Stimulated activated CD8-positive, alpha-beta memory T cell treated with anti-CD3 and anti-CD28 coated beads, Interleukin-15, amount 100 ng/mL, for 1 hour (primary cell): ENCODE measurements around the gene PRAME.
"Not testable (repeated sequence)": the region's sequence is repeated elsewhere in the genome, so short reads cannot be mapped to it uniquely, and the experiment has no call there.

Experiments used
- DNase-seq: peaks from one replicate; pipeline ENCODE4 v3.0.0-alpha.2; 2020; ENCODE audit warnings: low read depth

PRAME gene

DNA sequence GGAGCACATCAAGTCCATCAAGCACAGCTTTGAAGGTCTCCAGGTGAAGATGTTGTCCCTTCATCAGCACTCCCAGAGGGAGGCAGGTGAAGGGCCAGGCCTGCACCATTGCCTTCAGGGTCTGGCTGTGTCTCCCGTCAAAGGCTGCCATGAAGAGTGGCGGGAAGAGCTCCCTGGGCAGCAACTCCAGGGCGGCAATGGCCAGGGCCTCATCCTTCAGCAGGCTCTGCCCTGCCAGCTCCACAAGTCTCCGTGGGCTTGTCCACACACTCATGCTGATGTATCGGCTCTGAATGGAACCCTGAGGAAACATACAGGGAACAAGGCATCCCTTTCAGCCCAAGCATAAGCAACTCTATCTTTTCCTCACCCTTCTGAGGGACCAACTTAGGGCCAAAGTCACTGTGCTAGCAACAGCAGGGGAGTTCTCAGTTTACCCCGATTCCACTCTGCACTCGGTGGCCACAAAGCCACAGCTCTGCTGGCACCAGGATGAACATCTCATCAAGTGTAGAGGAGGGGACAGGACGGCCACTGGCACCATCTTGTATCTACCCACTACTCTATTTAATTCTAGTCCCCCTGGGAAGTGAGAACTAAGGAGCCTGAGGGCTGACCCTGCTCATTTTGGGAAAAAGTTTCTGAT lies 8.2 kb downstream of the PRAME start:
- DNase-seq, result no peak

DNA sequence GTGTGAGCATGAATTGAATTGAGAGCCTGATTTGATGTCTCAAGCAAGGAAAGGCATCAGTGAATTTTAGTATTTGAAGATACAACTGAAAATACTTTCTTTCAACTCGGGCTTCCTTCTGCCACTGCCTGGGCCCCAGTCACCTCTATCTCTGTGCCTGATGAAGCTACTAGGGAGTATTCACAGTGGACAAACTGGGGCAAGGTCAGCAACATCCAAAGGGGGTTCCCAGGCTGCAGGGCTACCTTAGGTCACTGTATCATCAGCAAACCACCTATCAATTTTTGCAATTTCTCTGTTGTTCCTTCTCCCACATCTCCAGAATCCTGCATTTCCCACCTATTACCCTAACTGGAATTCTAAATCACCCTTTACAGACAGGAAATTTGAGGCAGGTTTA lies 10.2 kb downstream of the PRAME start:
- no peak for DNase-seq

DNA sequence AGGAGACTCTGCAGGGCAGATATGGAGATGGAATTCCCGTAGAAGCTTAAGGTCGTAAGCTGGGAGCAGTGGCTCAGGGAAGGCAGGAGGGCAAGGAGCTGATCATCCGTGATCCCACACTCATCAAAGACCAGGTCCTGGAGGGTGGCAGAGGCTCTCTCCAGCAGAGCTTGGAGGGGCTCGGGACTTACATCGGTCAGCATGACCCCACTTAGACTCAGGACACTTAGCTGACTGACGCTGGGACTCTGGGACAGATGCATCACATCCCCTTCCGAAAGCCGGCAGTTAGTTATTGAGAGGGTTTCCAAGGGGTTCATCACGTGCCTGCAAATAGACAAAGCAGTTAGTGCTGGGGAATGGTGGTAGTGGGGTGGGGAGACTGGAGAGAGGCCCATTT lies 10.7 kb downstream of the PRAME start:
- DNase-seq, result no peak

DNA sequence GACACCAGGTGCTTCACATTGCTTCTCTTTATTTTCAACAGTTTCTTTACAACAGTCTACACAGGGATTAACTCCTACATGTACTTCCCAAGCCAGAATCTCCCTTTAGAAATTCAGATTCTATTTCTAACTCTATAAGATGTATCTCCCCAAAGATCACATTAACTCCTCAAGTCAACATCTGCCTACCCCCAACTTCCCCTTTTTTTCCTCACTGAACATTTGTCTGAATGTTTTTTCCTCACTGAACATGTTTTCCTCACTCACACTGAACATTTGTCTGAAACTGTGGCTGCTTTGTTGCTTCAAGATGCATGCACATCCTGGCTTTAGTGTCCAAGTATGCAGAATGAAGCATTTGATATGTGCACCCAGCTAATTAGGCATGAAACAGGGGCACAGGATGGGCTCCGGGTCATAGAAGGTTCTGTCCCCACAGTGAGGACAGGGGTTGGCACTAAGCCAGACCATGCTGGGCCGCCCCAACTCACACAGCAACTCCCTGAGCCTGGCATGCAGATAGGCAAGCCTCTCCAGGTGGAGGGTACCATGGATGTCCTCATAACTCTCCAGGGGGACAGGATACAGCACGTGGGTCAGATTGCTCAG lies 11.3 kb downstream of the PRAME start:
- DNase-seq, result no peak

DNA sequence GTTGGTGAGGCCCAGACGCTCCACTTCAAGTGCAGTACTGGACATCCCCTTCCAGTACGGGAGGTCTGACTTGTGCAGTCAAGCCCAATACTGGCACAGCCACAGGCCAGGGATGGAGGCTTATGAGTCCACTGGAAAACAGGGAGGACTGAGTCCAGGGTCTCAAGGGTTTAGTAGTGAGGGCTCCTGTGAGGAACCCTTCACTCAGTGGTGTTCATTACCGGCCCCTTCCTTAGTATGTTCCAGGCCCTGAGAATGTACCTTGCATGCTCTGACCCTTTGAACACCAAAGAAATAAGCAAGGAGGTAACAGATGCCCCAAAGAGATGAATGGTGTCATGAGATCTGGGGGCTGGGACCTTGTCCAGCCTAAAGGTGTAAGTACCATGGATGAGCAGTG lies 11.8 kb downstream of the PRAME start:
- DNase-seq, result no peak

DNA sequence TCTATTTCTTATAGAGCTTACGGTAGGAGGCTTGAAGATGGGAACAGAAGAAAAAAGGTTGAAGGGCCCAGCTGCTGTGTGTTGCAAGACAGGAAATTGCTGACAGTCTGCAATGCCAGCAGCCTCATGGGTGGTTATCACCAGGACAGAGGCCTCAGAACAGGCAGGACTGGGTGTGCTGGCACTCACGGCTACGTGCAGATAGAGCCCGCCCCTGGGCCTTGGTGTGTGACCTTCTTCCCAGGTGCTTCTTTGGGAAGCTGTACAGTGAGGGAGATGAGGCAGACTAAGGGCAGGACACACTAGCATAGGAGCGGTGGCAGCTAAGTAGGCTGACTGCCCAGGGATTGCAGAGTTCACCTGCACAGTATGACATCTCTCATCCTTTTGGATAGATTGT lies 12.6 kb downstream of the PRAME start:
- no peak for DNase-seq

DNA sequence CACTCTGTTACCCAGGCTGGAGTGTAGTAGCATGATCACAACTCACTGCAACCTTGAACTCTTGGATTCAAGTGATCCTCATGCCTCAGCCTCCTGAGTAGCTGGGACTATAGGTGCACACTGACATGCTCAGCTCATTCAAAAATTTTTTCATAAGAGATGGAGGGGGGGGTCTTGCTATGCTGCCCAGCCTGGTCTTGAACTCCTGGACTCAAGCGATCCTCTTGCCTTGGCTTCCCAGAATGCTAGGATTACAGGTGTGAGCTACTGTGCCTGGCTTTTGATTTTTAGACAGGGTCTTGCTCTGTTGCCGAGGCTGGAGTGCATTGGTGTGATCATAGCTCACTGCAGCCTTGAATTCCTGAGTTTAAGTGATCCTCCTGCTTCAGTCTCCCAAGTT lies 14.0 kb downstream of the PRAME start:
- no peak for DNase-seq

DNA sequence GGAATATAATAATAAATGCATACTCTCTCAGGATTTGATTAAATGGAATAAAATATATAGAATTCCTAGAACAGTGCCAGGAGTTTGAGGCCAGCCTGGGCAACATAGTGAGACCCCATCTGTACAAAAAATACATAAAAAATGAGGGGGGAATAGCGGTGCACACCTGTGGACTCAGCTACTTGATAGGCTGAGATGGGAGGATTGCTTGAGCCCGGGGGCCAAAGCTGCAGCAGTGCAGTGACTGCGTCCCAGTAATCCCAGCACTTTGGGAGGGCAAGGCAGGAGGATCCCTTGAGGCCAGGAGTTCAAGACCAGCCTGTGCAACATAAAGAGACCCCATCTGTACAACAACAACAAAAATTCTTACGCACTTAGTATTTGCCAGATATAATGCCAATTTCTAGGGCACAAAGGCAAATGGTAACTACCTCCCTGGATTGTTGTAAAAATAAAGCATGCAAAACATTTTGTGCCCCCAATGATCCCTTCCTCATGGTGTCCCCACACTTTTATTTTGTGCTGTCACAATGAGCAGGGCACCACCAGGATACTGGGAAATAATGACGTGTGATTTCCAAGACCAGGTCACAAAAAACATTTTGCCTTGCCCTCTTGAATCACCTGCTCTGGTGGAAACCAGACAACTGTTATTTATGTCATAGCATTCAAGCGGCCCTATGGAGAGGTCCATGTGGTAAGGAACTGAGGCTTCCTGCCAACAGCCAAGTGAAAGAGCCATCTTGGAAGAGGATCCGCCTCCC lies 20.7 kb downstream of the PRAME start:
- no peak for DNase-seq

DNA sequence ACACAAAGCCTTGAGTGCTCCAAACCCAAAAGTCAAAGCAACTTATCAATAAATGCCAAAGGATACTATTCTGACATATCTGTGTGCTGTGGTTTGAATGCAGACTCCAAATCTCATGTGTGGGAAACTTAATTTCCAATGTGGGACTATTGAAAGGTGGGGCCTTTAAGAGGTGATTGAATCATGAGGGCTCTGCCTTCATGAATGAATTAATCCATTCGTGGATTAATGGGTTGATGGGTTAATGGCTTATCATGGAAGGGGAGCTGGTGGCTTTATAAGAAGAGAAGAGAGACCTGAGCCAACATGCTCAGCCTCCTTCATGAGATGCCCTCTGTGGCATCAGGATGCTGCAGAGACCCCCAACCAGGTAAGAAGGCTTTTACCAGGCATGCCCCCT lies 22.1 kb downstream of the PRAME start:
- no peak for DNase-seq

DNA sequence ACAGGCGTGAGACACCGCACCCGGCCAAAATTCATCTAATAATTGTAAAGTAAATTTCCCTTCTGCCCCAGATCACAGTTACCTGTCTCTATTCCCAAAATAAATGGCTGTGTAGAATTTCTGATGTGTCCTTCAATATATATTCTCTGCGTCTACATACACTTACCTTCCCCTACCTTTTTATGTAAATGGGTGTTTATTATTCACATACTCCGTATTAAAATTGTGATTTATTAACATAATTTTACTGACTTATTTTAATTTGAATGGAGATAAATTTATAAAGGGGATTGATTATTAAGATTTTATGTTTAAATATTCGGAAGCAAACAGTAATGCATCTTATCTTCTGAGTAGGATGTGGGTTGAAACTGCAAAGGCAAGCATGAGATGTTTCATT lies 22.6 kb downstream of the PRAME start:
- DNase-seq, result no peak

DNA sequence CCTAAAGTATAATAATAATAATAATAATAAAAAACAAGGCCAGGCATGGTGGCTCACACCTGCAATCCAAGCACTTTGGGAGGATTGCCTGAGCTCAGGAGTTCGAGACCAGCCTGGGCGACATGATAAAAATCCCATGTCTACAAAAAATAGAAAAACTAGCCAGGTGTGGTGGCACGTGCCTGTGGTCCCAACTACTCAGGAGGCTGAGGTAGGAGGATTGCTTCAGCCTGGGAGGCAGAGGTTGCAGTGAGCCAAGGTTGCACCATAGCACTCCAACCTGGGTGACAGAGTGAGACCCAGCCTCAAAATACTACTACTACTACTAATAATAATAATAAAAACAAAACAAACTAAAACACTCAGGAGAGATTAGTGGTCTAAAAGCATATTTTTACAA lies 23.4 kb downstream of the PRAME start:
- DNase-seq, result no peak

DNA sequence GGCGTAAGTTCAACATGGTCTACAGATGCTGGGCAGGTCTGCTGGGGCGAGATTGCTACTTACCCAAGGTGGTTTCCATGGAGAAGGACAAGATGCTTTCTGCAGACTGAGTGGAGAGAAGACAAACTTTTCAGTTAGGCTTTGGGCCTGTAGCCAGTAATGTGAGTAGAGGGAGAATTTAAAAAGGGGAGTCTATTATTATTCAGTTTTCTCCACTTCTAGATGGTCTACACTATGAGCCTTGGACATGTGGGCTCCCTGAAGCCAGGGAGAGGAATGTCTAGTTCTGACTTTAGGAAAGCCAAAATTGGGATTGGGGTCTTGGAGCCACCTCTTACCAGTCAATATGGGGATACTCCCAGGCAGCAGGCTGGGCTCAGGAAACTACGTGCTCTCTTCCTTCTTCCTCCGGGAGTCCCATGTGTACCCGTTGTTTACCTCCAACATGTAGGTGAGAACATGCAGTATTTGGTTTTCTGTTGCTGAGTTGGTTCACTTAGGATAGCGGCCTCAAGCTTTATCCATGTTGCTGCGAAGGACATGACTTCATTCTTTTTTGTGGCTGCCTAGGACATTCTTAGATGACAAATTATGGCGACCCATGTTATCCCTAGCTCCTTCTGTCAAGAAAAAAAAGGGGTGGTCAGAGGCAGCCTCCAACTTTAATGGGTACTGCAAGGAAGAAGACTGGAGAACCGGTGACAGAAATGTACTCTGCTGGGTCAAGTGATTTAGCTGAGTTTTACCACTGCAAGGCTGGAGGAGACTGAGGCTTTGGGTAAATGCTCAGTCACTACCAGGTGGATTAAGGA lies 24.3 kb downstream of the PRAME start:
- no peak for DNase-seq

DNA sequence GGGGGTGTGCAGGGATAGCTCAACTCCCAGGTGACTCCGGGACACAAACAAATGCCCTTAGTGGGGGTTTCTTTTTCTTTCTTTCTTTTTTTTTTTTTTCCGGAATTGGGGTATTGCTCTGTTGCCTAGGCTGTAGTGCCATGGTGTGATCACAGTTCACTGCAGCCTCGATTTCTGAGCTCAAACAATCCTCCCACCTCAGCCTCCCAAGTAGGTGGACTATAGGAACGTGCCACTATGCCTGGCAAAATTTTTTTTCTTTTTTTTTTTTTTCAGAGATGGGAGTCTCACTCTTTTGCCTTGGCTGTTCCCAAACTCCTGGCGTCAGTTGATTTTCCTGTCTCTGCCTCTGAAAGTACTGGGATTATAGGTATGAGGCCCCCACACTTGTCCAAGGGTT lies 25.2 kb downstream of the PRAME start:
- no peak for DNase-seq

DNA sequence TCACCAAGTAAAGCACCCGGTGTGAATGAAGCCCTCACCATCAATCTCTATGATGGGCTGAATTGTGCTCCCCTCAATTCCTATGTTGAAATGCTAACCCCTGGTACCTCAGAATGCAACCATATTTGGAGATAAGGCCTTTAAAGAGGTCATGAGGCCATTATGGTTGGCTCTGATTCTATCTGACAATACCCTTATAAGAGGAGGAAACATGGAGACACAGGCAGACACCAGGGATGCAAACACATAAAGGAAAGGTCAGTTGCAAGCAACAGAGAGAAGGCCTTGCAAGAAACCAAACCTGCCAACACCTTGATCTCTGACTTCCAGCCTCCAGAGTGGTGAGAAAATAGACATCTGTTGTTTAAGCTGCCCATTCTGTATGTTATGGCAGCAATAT lies 25.6 kb downstream of the PRAME start:
- DNase-seq, result no peak

DNA sequence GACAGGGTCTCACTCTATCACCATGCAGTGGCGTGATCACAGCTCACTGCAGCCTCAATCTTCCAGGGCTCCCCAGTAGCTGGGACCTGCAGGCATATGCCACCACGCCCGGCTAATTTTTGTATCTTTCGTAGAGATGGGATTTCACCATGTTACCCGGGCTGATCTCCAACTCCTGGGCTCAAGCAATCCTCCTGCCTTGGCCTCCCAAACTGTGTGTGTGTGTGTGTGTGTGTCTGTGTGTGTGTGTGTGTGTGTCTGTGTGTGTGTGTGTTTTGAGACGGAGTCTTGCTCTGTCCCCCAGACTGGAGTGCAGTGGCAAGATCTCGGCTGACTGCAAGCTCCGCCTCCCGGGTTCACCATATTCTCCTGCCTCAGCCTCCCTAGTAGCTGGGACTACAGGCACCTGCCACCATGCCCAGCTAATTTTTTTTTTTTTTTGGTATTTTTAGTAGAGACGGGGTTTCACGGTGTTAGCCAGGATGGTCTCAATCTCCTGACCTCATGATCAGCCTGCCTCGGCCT lies 26.5 kb downstream of the PRAME start:
- not testable (repeated sequence) for DNase-seq

DNA sequence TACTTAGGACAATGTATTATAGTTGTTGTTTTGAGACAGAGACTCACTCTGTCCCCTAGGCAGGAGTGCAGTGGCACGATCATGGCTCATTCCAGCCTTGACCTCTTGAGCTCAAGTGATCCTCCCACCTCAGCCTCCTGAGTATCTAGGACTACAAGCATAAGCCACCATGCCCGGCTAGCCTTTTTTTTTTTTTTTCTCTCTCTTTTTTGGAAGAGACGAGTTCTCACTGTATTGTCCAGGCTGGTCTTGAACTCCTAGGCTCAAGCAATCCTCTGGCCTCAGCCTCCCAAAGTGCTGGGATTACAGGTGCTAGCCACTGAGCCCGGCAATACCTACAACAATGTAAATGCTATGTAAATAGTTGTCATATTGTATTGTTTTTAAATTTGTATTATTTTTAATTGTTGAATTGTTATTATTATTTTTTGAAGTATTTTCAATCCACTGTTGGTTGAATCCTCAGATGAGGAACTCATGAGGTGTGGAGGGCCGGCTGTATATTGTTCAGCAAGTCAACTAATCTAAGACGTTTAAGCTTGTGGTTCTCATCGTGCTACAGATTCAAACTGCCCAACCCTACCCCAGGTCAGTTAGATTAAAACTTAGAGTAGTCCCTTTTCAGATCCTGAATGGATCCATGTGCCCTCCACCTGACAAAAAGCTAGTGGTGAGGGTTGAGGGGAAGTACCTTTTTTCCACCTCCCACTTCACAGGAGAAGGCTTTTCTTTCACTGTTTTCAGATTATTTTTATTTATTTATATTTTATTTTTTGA lies 27.1 kb downstream of the PRAME start:
- DNase-seq, result no peak

DNA sequence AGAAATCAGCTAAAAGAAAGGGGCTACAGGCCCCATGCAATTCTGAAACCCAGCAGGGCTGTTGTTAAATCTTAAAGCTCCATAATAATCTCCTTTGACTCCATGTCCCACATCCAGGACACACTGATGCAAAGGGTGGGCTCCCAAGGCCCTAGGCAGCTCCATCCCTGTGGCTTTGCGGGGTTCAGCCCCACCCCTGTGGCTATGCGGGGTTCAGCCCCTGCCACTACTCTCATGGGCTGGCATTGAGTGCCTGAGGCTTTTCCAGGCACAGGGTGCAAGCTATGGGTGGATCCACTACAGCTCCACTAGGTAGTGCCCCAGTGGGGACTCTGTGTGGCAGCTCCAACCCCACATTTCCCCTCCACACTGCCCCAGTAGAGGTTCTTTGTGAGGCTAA lies 30.3 kb downstream of the PRAME start:
- DNase-seq, result no peak

DNA sequence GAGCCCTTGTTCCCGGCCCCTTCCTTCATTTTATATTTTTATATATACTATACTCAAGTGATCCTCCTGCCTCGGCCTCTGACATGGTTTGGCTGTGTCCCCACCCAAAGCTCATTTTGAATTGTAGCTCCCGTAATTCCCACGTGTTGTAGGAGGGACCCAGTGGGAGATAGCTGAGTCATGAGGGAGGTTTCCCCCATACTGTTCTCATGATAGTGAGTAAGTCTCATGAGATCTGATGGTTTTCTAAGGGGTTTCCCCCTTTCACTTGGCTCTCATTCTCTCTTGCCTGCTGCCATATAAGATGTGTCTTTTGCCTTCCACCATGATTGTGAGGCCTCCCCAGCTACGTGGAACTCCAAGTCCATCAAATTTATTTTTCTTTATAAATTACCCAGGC lies 31.8 kb downstream of the PRAME start:
- no peak for DNase-seq

DNA sequence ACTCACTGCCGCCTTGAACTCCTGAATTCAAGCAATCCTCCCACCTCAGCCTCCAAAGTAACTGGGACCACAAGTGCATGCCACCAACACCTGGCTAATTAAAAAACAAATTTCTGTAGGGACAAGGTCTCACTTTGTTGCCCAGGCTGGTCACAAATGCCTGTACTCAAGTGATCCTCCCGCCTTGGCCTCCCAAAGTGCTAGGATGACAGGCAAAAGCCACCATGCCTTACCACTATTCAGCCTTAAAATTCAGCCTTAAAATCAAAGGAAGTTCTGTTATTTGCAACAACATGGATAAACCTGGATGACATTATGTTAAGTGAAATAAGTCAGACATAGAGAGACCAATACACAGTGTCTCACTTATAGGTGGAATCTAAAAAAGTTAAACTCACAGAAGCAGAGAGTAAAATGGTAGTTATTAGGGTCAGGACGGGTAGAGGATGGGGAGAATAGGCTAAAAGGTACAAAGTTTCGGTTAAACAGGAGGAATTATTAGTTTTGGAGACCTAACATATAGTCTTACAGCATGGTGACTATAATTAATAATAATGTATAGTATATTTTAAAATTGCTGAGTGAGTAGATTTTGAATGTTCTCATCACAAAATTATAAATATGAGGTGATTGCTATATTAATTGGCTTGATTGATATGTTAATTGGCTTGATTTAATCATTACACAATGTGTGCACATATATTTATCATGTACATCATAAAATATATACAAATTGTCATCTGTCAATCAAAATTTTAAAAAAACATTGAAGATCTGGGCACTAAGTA lies 32.7 kb downstream of the PRAME start:
- no peak for DNase-seq

DNA sequence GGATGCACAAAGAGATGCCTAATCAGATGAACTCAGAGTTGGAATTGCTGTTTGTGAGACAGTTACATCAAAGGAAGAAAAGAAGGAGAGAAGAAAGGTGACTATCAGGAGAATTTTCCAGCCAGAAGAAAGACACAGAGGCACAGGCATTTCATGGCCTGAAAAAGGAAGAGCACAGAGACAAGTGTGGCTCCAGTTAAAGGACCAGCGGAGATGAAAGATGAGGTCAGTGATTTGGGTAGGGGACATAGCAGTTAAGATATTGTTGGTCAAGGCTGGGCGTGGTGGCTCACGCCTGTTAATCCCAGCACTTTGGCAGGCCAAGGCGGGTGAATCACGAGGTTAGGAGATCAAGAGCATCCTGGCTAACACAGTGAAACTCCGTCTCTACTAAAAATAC lies 35.6 kb downstream of the PRAME start:
- no peak for DNase-seq

DNA sequence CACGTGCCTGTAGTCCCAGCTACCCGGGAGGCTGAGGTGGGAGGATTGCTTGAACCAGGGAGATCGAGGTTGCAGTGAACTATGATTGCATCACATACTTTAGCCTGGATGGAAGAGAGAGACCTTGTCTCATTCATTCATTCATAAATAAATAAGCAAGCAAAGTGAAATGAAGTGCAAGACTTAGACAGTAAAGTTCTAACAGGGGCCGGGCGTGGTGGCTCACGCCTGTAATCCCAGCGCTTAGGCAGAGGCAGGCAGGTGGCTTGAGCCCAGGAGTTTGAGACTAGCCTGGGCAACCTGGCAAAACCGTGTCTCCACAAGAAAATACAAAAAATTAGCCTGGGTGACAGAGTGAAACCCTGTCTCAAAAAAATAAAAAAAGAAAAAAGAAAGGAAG lies 37.4 kb downstream of the PRAME start:
- DNase-seq, result no peak
